Measurements from ENCODE around the gene CITED2.

GRCh38 chr6:139364982-139365379, 9.5 kb downstream of the CITED2 start:
- TF ChIP-seq POLR2AphosphoS5 (IDR thresholded peaks at IDR 0.05) (no peak), CTCF (IDR thresholded peaks at IDR 0.05) (no peak)
